IMR-90 (cell line): Measurements from ENCODE around the gene CCDC167. TPM values are rescaled to one million over a fixed set of nuclear protein-coding genes. Genes with fewer than 3 reads are reported as not detected.

Source experiments
- ATAC-seq: fragments of 200-7000 bp; cut with Tn5 transposase; 2 replicates; pipeline ENCODE4 v1.9.1; 2020; ENCODE audit warnings: low read depth, mild to moderate bottlenecking, moderate library complexity
- BruUV-seq: library from RNA; stranded (reverse); fragments of 400-500 nt; replicated peaks from 2 replicates; lab custom pipeline; 2021; lab: Mats Ljungman, UMichigan
- CTCF ChIA-PET: fragments of 300-600 bp; formaldehyde crosslinking; extraction: SDS; loops from one replicate; lab custom pipeline; 2021; ENCODE audit warnings: antibody characterized with exemption; lab: Yijun Ruan, JAX
- POLR2A ChIA-PET: fragments of 300-600 bp; sonication (Branson Sonifier 250); formaldehyde crosslinking; loops from one replicate; lab custom pipeline; 2022; ENCODE audit warnings: antibody characterized with exemption; ENCODE audit not compliant: unreplicated experiment; lab: Charles Lee
- DNase-seq: peaks from one replicate; pipeline ENCODE4 v3.0.0; 2013
- H2AFZ ChIP-seq: replicated peaks from 2 replicates; pipeline ENCODE3; 2013; ENCODE audit warnings: low read length, mild to moderate bottlenecking; ENCODE audit not compliant: poor library complexity
- H2AK5ac ChIP-seq: 2 replicates; pipeline ENCODE4 v1.6.1; 2013; ENCODE audit warnings: low read depth, low read length, inconsistent platforms
- H2AK9ac ChIP-seq: replicated peaks from 2 replicates; pipeline ENCODE3; 2013; ENCODE audit warnings: mild to moderate bottlenecking, low read depth, low read length, moderate library complexity; ENCODE audit not compliant: poor library complexity
- H2BK120ac ChIP-seq: 2 replicates; pipeline ENCODE4 v1.6.1; 2013; ENCODE audit warnings: low read depth, low read length, inconsistent platforms
- H2BK15ac ChIP-seq: 3 replicates; pipeline ENCODE4 v1.6.1; 2013; ENCODE audit warnings: low read depth, low read length, inconsistent platforms
- H2BK20ac ChIP-seq: 2 replicates; pipeline ENCODE4 v1.6.1; 2013; ENCODE audit warnings: low read depth, mild to moderate bottlenecking, inconsistent platforms, low read length, moderate library complexity
- H2BK5ac ChIP-seq: 2 replicates; pipeline ENCODE4 v1.6.1; 2013; ENCODE audit warnings: mild to moderate bottlenecking, low read depth, low read length, inconsistent platforms; ENCODE audit not compliant: poor library complexity, severe bottlenecking
- H3K14ac ChIP-seq: replicated peaks from 2 replicates; pipeline ENCODE4 v1.6.1; 2013; ENCODE audit warnings: low read depth, low read length, inconsistent platforms
- H3K18ac ChIP-seq: 2 replicates; pipeline ENCODE4 v1.6.1; 2013; ENCODE audit warnings: low read depth, low read length, control low read depth
- H3K23ac ChIP-seq: 2 replicates; pipeline ENCODE4 v1.6.1; 2013; ENCODE audit warnings: low read depth, low read length, inconsistent platforms
- H3K27ac ChIP-seq: 2 replicates; pipeline ENCODE4 v1.5.1; 2013; ENCODE audit warnings: mild to moderate bottlenecking, control low read depth, low read length; ENCODE audit not compliant: insufficient read depth
- H3K27me3 ChIP-seq: 2 replicates; pipeline ENCODE4 v1.6.1; 2013; ENCODE audit warnings: low read length; ENCODE audit not compliant: control insufficient read depth, insufficient read depth
- H3K36me3 ChIP-seq: 2 replicates; pipeline ENCODE4 v1.6.1; 2013; ENCODE audit warnings: low read length, mixed read lengths; ENCODE audit not compliant: control insufficient read depth, insufficient read depth
- H3K4ac ChIP-seq: 2 replicates; pipeline ENCODE4 v1.6.1; 2013; ENCODE audit warnings: low read depth, low read length, inconsistent platforms
- H3K4me1 ChIP-seq: 2 replicates; pipeline ENCODE4 v1.6.1; 2013; ENCODE audit warnings: low read length, mixed read lengths; ENCODE audit not compliant: control insufficient read depth, insufficient read depth
- H3K4me2 ChIP-seq: 2 replicates; pipeline ENCODE4 v1.6.1; 2013; ENCODE audit warnings: low read depth, mild to moderate bottlenecking, control low read depth, low read length, moderate library complexity
- H3K4me3 ChIP-seq: 2 replicates; pipeline ENCODE4 v1.5.1; 2013; ENCODE audit warnings: low read depth, mild to moderate bottlenecking, control low read depth, low read length, moderate library complexity; ENCODE audit not compliant: insufficient read depth
- H3K56ac ChIP-seq: 2 replicates; pipeline ENCODE4 v1.6.1; 2013; ENCODE audit warnings: low read length, inconsistent platforms; ENCODE audit not compliant: insufficient read depth; ENCODE audit errors: extremely low read depth
- H3K79me1 ChIP-seq, 2 experiments: 2 replicates each; pipeline ENCODE4 v1.6.1; 2013; ENCODE audit warnings: low read length in 2 of 2, inconsistent platforms in 1 of 2, low read depth in 1 of 2
- H3K9ac ChIP-seq: 2 replicates; pipeline ENCODE4 v1.6.1; 2013; ENCODE audit warnings: low read depth, low read length, control low read depth
- H3K9me1 ChIP-seq: 2 replicates; pipeline ENCODE4 v1.6.1; 2013; ENCODE audit warnings: low read length, inconsistent platforms; ENCODE audit not compliant: insufficient read depth
- H3K9me3 ChIP-seq: 2 replicates; pipeline ENCODE4 v1.6.1; 2013; ENCODE audit warnings: low read length; ENCODE audit not compliant: control insufficient read depth, insufficient read depth
- H4K20me1 ChIP-seq: 2 replicates; pipeline ENCODE4 v1.6.1; 2013; ENCODE audit warnings: low read length, inconsistent platforms; ENCODE audit not compliant: insufficient read depth
- H4K5ac ChIP-seq: 2 replicates; pipeline ENCODE4 v1.6.1; 2013; ENCODE audit warnings: mild to moderate bottlenecking, low read depth, low read length, control low read depth
- H4K8ac ChIP-seq, 2 experiments: 2 replicates each; pipeline ENCODE4 v1.6.1; 2013; ENCODE audit warnings: low read depth in 2 of 2, low read length in 2 of 2, control low read depth in 1 of 2, inconsistent platforms in 1 of 2
- H4K91ac ChIP-seq: 2 replicates; pipeline ENCODE4 v1.6.1; 2013; ENCODE audit warnings: low read depth, low read length, inconsistent platforms; ENCODE audit not compliant: insufficient read depth
- BHLHE40 ChIP-seq: fragments of 150-350 bp; IDR thresholded peaks from 2 replicates; pipeline ENCODE4 v1.6.1; 2016; ENCODE audit warnings: mild to moderate bottlenecking, low read depth, low read length
- CEBPB ChIP-seq: IDR thresholded peaks from 2 replicates; pipeline ENCODE4 v1.6.1; 2012; ENCODE audit warnings: low read depth, low read length, improper control_type of control experiment
- CHD1 ChIP-seq: IDR thresholded peaks from 2 replicates; pipeline ENCODE4 v1.6.1; 2012; ENCODE audit warnings: low read depth, low read length, improper control_type of control experiment
- ELK1 ChIP-seq: fragments of 150-350 bp; IDR thresholded peaks from 2 replicates; pipeline ENCODE4 v1.6.1; 2016; ENCODE audit warnings: low read depth, mild to moderate bottlenecking, low read length, moderate library complexity, borderline replicate concordance
- MAZ ChIP-seq: IDR thresholded peaks from 2 replicates; pipeline ENCODE4 v1.6.1; 2012; ENCODE audit warnings: low read depth, mild to moderate bottlenecking, low read length, improper control_type of control experiment, moderate library complexity, borderline replicate concordance
- MXI1 ChIP-seq: IDR thresholded peaks from 2 replicates; pipeline ENCODE4 v1.6.1; 2012; ENCODE audit warnings: low read depth, mild to moderate bottlenecking, low read length, moderate library complexity, borderline replicate concordance
- POLR2A ChIP-seq: IDR thresholded peaks from 2 replicates; pipeline ENCODE4 v1.6.1; 2012; ENCODE audit warnings: mild to moderate bottlenecking, low read depth, low read length
- RAD21 ChIP-seq: IDR thresholded peaks from 2 replicates; pipeline ENCODE4 v1.6.1; 2012; ENCODE audit warnings: low read length, improper control_type of control experiment
- RCOR1 ChIP-seq: IDR thresholded peaks from 2 replicates; pipeline ENCODE4 v1.6.1; 2012; ENCODE audit warnings: mild to moderate bottlenecking, low read length, improper control_type of control experiment; ENCODE audit not compliant: insufficient replicate concordance
- RFX5 ChIP-seq: IDR thresholded peaks from 2 replicates; pipeline ENCODE4 v1.8.0; 2012; ENCODE audit warnings: low read depth, mild to moderate bottlenecking, low read length, moderate library complexity
- SMC3 ChIP-seq: fragments of 150-350 bp; IDR thresholded peaks from 2 replicates; pipeline ENCODE4 v1.6.1; 2016; ENCODE audit warnings: low read depth, mild to moderate bottlenecking, antibody characterized with exemption, low read length, moderate library complexity
- WGBS, 2 experiments: methylation state at CpG; one replicate each; pipeline versions ENCODE4 v1.1.5 to v1.1.7; 2013; ENCODE audit warnings: missing lambda C conversion rate in 2 of 2; ENCODE audit not compliant: insufficient read length in 1 of 2; ENCODE audit errors: extremely low coverage in 2 of 2; 5-methylcytosine and 5-hydroxymethylcytosine counted together
- dilution Hi-C: fragments of 300-500 bp; cut with HindIII; formaldehyde crosslinking; loops from one replicate; pipeline ENCODE4 v1.14.3; 2018; ENCODE audit warnings: low sequenced_read_pairs; ENCODE audit not compliant: unreplicated experiment
- in situ Hi-C: fragments of 300-500 bp; cut with MboI; formaldehyde crosslinking; loops from 3 replicates; pipeline ENCODE4 v1.14.3; 2019; ENCODE audit warnings: low sequenced_read_pairs, inconsistent platforms, mixed read lengths
- intact Hi-C: fragments of 100-400 bp; cut with micrococcal nuclease; formaldehyde crosslinking; loops from 2 replicates; pipeline ENCODE4 v1.10.0; 2022
- polyA plus RNA-seq, 3 experiments: library from polyadenylated mRNA; depleted of rRNA; stranded (reverse); fragments of >200 nt; gene quantifications; 2 replicates each; pipeline ENCODE4 v1.2.3, GENCODE V29; 2012; ENCODE audit warnings: low replicate concordance in 1 of 3
- total RNA-seq: library from RNA; depleted of rRNA; stranded (reverse); fragments of >200 nt; gene quantifications from 2 replicates; pipeline ENCODE4 v1.2.3, GENCODE V29; 2012
- TF ChIP-seq, protein P1 (sequence below): fragments of 150-350 bp; IDR thresholded peaks from 2 replicates; pipeline ENCODE4 v1.6.1; 2017; ENCODE audit warnings: mild to moderate bottlenecking, antibody characterized with exemption, low read length, low read depth

Gene CCDC167
- total and polyA plus RNA-seq, 2 of the 4 experiments (the other 2 are of a cell fraction), result 35.8 to 96.8 TPM

- CTCF ChIA-PET, result no interaction called here
- Histone ChIP-seq H3K9me1 (no peaks in the 10 kb centered on the region), H4K20me1 (peaks cover 8% of the 10 kb centered on the region; the same call in 1 of the 2 replicates), H3K4me2 (no peak overlapping the region), H3K23ac (peak overlapping the region; percentile 42; the same call in 1 of the 2 replicates), H3K9ac (no peak overlapping the region), H3K4ac (no peak overlapping the region), H3K18ac (no peak overlapping the region), H4K91ac (no peak overlapping the region), H2BK20ac (no peak overlapping the region), H3K27me3 (peaks cover 88% of the 10 kb centered on the region), H3K4me1 (peaks cover 4% of the 10 kb centered on the region; the same call in 1 of the 2 replicates), H2AK5ac (no peak overlapping the region), H2BK120ac (no peak overlapping the region), H2BK15ac (no peak overlapping the region), H4K8ac (no peak overlapping the region), H3K79me1 (no peaks in the 10 kb centered on the region), H3K14ac (no peak overlapping the region), H4K5ac (no peak overlapping the region), H3K36me3 (no peaks in the 10 kb centered on the region), H3K9me3 (no peaks in the 10 kb centered on the region), H3K27ac (no peak overlapping the region), H3K56ac (no peak overlapping the region), H2AK9ac (no peak overlapping the region), H3K4me3 (no peak overlapping the region), H2BK5ac (no peak overlapping the region), H2AFZ (no peak overlapping the region)
- DNase-seq, result no peak
- in situ Hi-C loops, result no loop called here
- 100% methylated on average over 2 of the region's 5 CpGs; no CpG with 5 or more reads in 1 of the 2 experiments for WGBS, 2 experiments
- intact Hi-C loops, result no loop called here
- TF ChIP-seq RCOR1, result no peak
- TF ChIP-seq RAD21, result no peak
- TF ChIP-seq MAZ, result no peak
- TF ChIP-seq POLR2A, result no peak
- TF ChIP-seq CHD1, result no peak
- TF ChIP-seq, protein P1, sequence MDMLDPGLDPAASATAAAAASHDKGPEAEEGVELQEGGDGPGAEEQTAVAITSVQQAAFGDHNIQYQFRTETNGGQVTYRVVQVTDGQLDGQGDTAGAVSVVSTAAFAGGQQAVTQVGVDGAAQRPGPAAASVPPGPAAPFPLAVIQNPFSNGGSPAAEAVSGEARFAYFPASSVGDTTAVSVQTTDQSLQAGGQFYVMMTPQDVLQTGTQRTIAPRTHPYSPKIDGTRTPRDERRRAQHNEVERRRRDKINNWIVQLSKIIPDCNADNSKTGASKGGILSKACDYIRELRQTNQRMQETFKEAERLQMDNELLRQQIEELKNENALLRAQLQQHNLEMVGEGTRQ, result no peak
- no peak for TF ChIP-seq SMC3
- no peak for TF ChIP-seq BHLHE40
- TF ChIP-seq RFX5, result no peak
- TF ChIP-seq ELK1, result no peak
- no peak for TF ChIP-seq MXI1
- TF ChIP-seq CEBPB, result no peak
- 0 out of 2 replicates have a peak, but pooled peaks have one; percentile 11 for ATAC-seq
- BruUV-seq, result no TSS peak
- dilution Hi-C loops, result no loop called here
- POLR2A ChIA-PET, result no interaction called here
These were observed 31.8 kb upstream of the CCDC167 start for GRCh38 chr6:37531437-37532036.
